ENCODE data around the gene TPCN2. TPM values are rescaled to one million over a fixed set of nuclear protein-coding genes. Genes with fewer than 3 reads are reported as not detected.

TPCN2 gene
- polyA plus RNA-seq, 3 donors: 29.3 to 52.8 (median 31.5) TPM

DNA sequence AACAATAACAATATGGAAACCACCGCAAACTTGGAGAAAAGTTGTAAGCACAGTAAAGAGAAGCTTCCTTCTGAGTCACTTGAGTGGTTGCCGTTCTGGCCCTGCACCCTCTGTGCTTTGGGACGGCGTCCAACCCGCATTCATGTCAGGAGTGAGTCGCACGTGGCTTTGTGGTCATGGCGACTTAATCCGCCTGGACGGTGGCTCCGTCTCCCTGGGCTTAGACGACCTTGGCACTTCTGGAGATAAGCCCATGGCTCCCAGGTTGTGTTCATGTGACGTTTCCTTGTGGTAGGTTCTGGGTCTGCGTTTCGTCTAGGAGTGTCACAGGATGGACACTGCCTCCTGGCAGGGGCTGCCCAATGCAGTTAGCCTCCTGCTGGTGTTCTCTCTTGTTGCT, 40.5 kb downstream of the TPCN2 start:
- Histone ChIP-seq H3K4me1 (ENCODE audit: control insufficient read depth in 1 of 2, insufficient read depth in 2 of 2, low read length in 2 of 2) (no peaks in the 10 kb centered on the region), H3K4me2 (replicated peaks; ENCODE audit: extremely low read depth, low read length, poor library complexity, severe bottlenecking) (no peak overlapping the region), H3K27me3 (ENCODE audit: control insufficient read depth in 2 of 2, insufficient read depth in 2 of 2, low read length in 2 of 2) (no peaks in the 10 kb centered on the region), H3K9me3 (replicated peaks in 1 of 2; ENCODE audit: control insufficient read depth in 1 of 2, insufficient read depth in 1 of 2, low read length in 2 of 2) (no peaks in the 10 kb centered on the region), H3K9ac (ENCODE audit: insufficient read depth, low read length, poor library complexity, severe bottlenecking) (no peak overlapping the region), H3K27ac (ENCODE audit: low read depth in 1 of 2, low read length in 2 of 2) (peak overlapping the region in 1 of 2 donors; percentile 39), H2AFZ (ENCODE audit: insufficient read depth, low read depth, low read length, poor library complexity, severe bottlenecking) (no peak overlapping the region), H3K79me2 (ENCODE audit: insufficient read depth, low read length) (peaks cover 4% of the 10 kb centered on the region), H3K4me3 (replicated peaks in 1 of 3; ENCODE audit: low read depth in 2 of 3, low read length in 3 of 3) (no peak overlapping the region), H3K36me3 (replicated peaks in 1 of 2; ENCODE audit: control insufficient read depth in 1 of 2, insufficient read depth in 2 of 2, low read length in 2 of 2) (peaks cover 75 to 86% of the 10 kb centered on the region in 2 donors), H4K20me1 (ENCODE audit: insufficient read depth, low read length) (peaks cover 73% of the 10 kb centered on the region)
- TF ChIP-seq, protein P1, sequence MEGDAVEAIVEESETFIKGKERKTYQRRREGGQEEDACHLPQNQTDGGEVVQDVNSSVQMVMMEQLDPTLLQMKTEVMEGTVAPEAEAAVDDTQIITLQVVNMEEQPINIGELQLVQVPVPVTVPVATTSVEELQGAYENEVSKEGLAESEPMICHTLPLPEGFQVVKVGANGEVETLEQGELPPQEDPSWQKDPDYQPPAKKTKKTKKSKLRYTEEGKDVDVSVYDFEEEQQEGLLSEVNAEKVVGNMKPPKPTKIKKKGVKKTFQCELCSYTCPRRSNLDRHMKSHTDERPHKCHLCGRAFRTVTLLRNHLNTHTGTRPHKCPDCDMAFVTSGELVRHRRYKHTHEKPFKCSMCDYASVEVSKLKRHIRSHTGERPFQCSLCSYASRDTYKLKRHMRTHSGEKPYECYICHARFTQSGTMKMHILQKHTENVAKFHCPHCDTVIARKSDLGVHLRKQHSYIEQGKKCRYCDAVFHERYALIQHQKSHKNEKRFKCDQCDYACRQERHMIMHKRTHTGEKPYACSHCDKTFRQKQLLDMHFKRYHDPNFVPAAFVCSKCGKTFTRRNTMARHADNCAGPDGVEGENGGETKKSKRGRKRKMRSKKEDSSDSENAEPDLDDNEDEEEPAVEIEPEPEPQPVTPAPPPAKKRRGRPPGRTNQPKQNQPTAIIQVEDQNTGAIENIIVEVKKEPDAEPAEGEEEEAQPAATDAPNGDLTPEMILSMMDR (IDR thresholded peaks at IDR 0.05): no peak
- Mint-ChIP-seq H3K4me1 (peaks cover 5% of the 10 kb centered on the region), H3K27ac (peak overlapping the region in 3 of 7 donors; percentile 31 to 78 (median 33)), H3K9me3 (peaks cover 0 to 6% (median 0%) of the 10 kb centered on the region in 7 donors), H3K4me3 (no peak overlapping the region), H3K27me3 (ENCODE audit: low read depth in 3 of 3) (peaks cover 0 to 1% (median 1%) of the 10 kb centered on the region in 3 donors), H3K36me3 (peaks cover 68 to 83% of the 10 kb centered on the region in 2 donors)
- intact Hi-C loops (cut with micrococcal nuclease): loop anchor here (5.0 to 10.0 kb wide), 5 partner anchors 42 to 254 kb away; partner anchors contain the start of genes IGHMBP2 (in 2 of the 2), MRPL21 (in 2 of the 2) and TPCN2 (in 1 of the 2)
- whole genome bisulfite sequencing (ENCODE audit: insufficient coverage): 47% methylated on average over 14 of the region's 15 CpGs
- DNase-seq: peak in 2 of 3 donors; percentile 10 to 38

DNA sequence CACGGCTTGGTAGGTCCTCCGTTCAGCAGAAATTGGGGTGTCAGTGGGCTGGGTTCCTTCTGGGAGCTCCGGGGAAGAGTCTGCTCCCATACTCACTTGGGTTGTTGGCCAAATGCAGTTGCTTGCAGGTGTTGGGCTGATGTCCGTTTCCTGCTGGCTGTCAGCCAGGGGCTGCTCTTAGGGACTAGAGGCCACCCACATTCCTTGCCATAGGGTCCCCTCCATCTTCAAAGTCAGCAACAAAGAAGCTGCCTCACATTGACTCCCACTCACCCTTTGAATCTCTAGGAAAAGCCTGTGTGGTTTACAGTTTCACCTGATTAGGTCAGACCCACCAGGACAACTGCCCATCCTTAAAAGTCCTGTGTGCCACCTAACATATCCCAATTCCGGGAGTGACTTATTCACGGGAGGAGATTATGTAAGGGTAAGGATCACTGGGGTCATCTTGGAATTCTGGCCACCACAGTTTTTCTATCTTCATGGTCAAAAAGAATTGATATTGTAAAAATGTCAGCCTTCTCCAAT, 43.0 kb downstream of the TPCN2 start:
- Histone ChIP-seq H4K20me1 (ENCODE audit: insufficient read depth, low read length) (peaks cover 84% of the 10 kb centered on the region), H3K27ac (ENCODE audit: low read depth in 1 of 2, low read length in 2 of 2) (no peak overlapping the region), H3K9me3 (replicated peaks in 1 of 2; ENCODE audit: control insufficient read depth in 1 of 2, insufficient read depth in 1 of 2, low read length in 2 of 2) (no peaks in the 10 kb centered on the region), H3K4me1 (ENCODE audit: control insufficient read depth in 1 of 2, insufficient read depth in 2 of 2, low read length in 2 of 2) (no peaks in the 10 kb centered on the region), H3K79me2 (ENCODE audit: insufficient read depth, low read length) (no peaks in the 10 kb centered on the region), H3K27me3 (ENCODE audit: control insufficient read depth in 2 of 2, insufficient read depth in 2 of 2, low read length in 2 of 2) (no peaks in the 10 kb centered on the region), H3K9ac (ENCODE audit: insufficient read depth, low read length, poor library complexity, severe bottlenecking) (no peak overlapping the region), H2AFZ (ENCODE audit: insufficient read depth, low read depth, low read length, poor library complexity, severe bottlenecking) (no peak overlapping the region), H3K4me2 (replicated peaks; ENCODE audit: extremely low read depth, low read length, poor library complexity, severe bottlenecking) (no peak overlapping the region), H3K36me3 (replicated peaks in 1 of 2; ENCODE audit: control insufficient read depth in 1 of 2, insufficient read depth in 2 of 2, low read length in 2 of 2) (peaks cover 50 to 62% of the 10 kb centered on the region in 2 donors), H3K4me3 (replicated peaks in 1 of 3; ENCODE audit: low read depth in 2 of 3, low read length in 3 of 3) (no peak overlapping the region)
- Mint-ChIP-seq H3K36me3 (peaks cover 53 to 60% of the 10 kb centered on the region in 2 donors), H3K4me3 (no peak overlapping the region), H3K4me1 (peaks cover 5% of the 10 kb centered on the region), H3K27ac (peak overlapping the region in 1 of 7 donors; percentile 53), H3K27me3 (ENCODE audit: low read depth in 3 of 3) (peaks cover 1 to 3% (median 3%) of the 10 kb centered on the region in 3 donors), H3K9me3 (peaks cover 0 to 6% (median 0%) of the 10 kb centered on the region in 7 donors)
- DNase-seq: no peak
- TF ChIP-seq, protein P1 (IDR thresholded peaks at IDR 0.05): no peak
- 100% methylated on average over 1 of the region's 6 CpGs for WGBS (ENCODE audit: insufficient coverage)
- intact Hi-C loops (cut with micrococcal nuclease): no loop called here
